ENCODE data around the gene ENTPD6. TPM values are rescaled to one million over a fixed set of nuclear protein-coding genes. Genes with fewer than 3 reads are reported as not detected.
"Not testable (repeated sequence)": the region's sequence is repeated elsewhere in the genome, so short reads cannot be mapped to it uniquely, and the experiment has no call there.

Gene ENTPD6
- total RNA-seq, 1 donor from 2014 or later = 191 TPM

- Mint-ChIP-seq H3K4me3 (ENCODE audit: unreplicated experiment) (no peak overlapping the region), H3K9me3 (ENCODE audit: unreplicated experiment) (peaks cover 3% of the 10 kb centered on the region), H3K27ac (ENCODE audit: unreplicated experiment) (no peak overlapping the region), H3K27me3 (ENCODE audit: unreplicated experiment) (peaks cover 12% of the 10 kb centered on the region), H3K36me3 (ENCODE audit: unreplicated experiment) (no peaks in the 10 kb centered on the region), H3K4me1 (ENCODE audit: low read depth, unreplicated experiment) (peaks cover 25% of the 10 kb centered on the region)
- TF ChIP-seq CTCF (IDR thresholded peaks at IDR 0.05; ENCODE audit: partially characterized antibody, unreplicated experiment) = no peak
- DNase-seq = no peak
Measured at GRCh38 chr20:25230166-25230831, 34.8 kb downstream of the ENTPD6 start.

DNA sequence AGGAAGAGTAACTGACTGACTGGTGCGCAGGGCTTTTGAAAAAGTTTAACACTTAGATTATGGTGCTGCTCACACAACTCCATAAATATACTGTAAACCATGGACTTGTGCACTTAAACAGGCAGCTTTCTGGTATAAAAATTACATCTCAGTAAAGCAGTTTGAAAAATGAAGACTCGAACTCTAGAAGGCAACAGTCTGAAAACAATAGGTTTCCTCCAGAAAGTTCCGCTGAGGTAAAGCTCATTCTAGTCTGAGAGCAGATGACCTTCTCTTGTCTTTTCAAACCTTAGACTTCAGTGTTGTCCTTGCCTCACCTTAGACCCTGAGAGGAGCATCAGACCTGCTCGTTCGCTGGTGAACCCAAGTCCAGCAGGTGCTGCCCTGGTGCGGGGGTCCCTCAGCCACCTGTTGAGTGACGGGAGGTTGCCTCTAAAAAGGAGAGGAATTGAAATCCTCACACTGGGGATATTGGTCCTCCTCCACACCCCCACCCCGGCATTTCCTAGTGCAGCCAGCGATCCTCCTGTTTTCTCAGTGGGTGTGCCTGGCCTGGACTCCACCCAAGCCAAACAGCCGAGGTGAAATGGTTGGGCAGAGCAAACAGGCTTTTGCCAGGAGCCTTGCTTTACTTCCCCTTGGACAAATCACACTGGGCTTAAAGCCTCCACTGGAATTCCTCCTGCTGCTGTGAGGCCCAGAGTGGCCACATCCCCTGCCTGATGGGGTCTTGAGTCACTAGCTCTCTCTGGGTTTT, 37.7 kb downstream of the ENTPD6 start:
- Mint-ChIP-seq H3K27me3 (ENCODE audit: unreplicated experiment) (peaks cover 7% of the 10 kb centered on the region), H3K4me1 (ENCODE audit: low read depth, unreplicated experiment) (peaks cover 25% of the 10 kb centered on the region), H3K4me3 (ENCODE audit: unreplicated experiment) (no peak overlapping the region), H3K36me3 (ENCODE audit: unreplicated experiment) (no peaks in the 10 kb centered on the region), H3K9me3 (ENCODE audit: unreplicated experiment) (peaks cover 13% of the 10 kb centered on the region), H3K27ac (ENCODE audit: unreplicated experiment) (no peak overlapping the region)
- no peak for TF ChIP-seq CTCF (IDR thresholded peaks at IDR 0.05; ENCODE audit: partially characterized antibody, unreplicated experiment)
- DNase-seq = no peak

- peaks cover 15% of the 10 kb centered on the region for H3K9me3 Mint-ChIP-seq (ENCODE audit: unreplicated experiment)
- H3K4me1 Mint-ChIP-seq (ENCODE audit: low read depth, unreplicated experiment) = peaks cover 34% of the 10 kb centered on the region
- peak overlapping the region; percentile 46 for H3K4me3 Mint-ChIP-seq (ENCODE audit: unreplicated experiment)
- H3K27ac Mint-ChIP-seq (ENCODE audit: unreplicated experiment) = peak overlapping the region; percentile 77
- not testable (repeated sequence) for DNase-seq; H3K27me3 Mint-ChIP-seq (ENCODE audit: unreplicated experiment); H3K36me3 Mint-ChIP-seq (ENCODE audit: unreplicated experiment)
Measured at GRCh38 chr20:25234009-25234849, 38.7 kb downstream of the ENTPD6 start.

DNA sequence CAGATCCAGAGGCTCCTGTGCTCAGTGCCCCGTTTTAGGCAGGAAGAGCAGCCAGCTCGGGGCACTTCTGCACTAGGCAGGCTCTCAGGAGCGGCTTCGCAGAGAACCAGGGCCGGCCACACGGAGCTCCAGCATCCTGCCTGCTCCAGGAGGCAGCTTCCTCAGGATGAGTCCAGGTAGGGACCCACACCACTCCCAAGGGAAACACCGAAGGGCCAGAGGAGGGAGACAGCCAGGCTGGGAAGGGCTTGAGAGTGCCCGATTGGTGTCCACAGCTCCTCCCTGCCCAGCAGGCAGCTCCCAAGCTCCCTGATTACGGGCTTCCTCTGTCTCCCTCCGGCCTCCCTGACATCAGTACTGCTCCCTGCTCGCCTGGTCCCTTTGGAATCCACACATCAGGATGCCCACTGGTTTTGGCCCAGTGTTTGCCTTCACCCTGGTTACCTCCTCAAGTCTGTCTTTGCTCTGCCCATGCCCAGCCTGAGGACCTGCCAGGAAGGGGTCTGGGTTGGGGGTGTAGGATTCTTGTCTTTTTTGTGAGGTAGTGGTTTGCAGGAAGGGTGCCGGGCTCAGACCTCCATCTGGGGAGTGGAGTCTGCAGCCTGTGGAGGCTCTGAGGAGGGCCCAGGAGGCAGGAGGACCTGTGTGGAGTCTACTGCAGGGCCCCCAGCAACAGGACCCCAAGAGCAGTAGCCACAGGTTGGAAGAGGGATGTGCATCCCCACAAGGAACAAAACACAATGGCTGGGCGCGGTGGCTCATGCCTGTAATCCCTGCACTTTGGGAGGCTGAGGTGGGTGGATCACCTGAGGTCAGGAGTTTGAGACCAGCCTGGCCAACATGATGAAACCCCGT, 41.2 kb downstream of the ENTPD6 start:
- H3K36me3 Mint-ChIP-seq (ENCODE audit: unreplicated experiment) = no peaks in the 10 kb centered on the region
- no peak overlapping the region for H3K4me3 Mint-ChIP-seq (ENCODE audit: unreplicated experiment)
- TF ChIP-seq CTCF (IDR thresholded peaks at IDR 0.05; ENCODE audit: partially characterized antibody, unreplicated experiment) = no peak
- H3K27ac Mint-ChIP-seq (ENCODE audit: unreplicated experiment) = no peak overlapping the region
- peaks cover 10% of the 10 kb centered on the region for H3K27me3 Mint-ChIP-seq (ENCODE audit: unreplicated experiment)
- H3K9me3 Mint-ChIP-seq (ENCODE audit: unreplicated experiment) = peaks cover 21% of the 10 kb centered on the region
- DNase-seq = no peak
- peaks cover 46% of the 10 kb centered on the region for H3K4me1 Mint-ChIP-seq (ENCODE audit: low read depth, unreplicated experiment)
